GM23338 (cell line): Measurements from ENCODE around the gene GRIN2C. TPM values are rescaled to one million over a fixed set of nuclear protein-coding genes. Genes with fewer than 3 reads are reported as not detected.

Source experiments
- CREB1 ChIP-seq: fragments of 250-450 bp; sonication (Bioruptor Pico); IDR thresholded peaks from 2 replicates; pipeline ENCODE4 v1.5.0; 2020; ENCODE audit warnings: low read depth, mild to moderate bottlenecking, moderate library complexity
- ETS1 ChIP-seq: IDR thresholded peaks from 2 replicates; pipeline ENCODE4 v1.6.1; 2016; ENCODE audit warnings: antibody characterized with exemption
- EZH2 ChIP-seq: fragments of 200-600 bp; sonication (generic); IDR thresholded peaks from one replicate; pipeline ENCODE4 v1.8.0; 2017; ENCODE audit warnings: antibody characterized with exemption, mild to moderate bottlenecking, low read depth; ENCODE audit not compliant: unreplicated experiment
- NANOG ChIP-seq: IDR thresholded peaks from 2 replicates; pipeline ENCODE4 v1.6.1; 2016; ENCODE audit warnings: antibody characterized with exemption, borderline replicate concordance
- REST ChIP-seq: IDR thresholded peaks from one replicate; pipeline ENCODE4 v1.6.1; 2018; ENCODE audit warnings: antibody characterized with exemption; ENCODE audit not compliant: unreplicated experiment
- STAT1 ChIP-seq: IDR thresholded peaks from one replicate; pipeline ENCODE4 v1.6.1; 2016; ENCODE audit warnings: antibody characterized with exemption; ENCODE audit not compliant: unreplicated experiment
- ZNF462 ChIP-seq: fragments of 250-450 bp; sonication (Bioruptor Pico); IDR thresholded peaks from 2 replicates; pipeline ENCODE4 v1.5.0; 2020; ENCODE audit warnings: mild to moderate bottlenecking, moderate library complexity
- polyA plus RNA-seq: library from polyadenylated mRNA; unstranded; fragments of >200 nt; fragmentation: Nextera tagmentation; extraction: Ambion mirVana; gene quantifications from 2 replicates; pipeline ENCODE4 v1.2.1, GENCODE V29; 2016
- total RNA-seq: library from RNA; depleted of rRNA; stranded (reverse); fragments of >200 nt; shearing (Covaris generic); gene quantifications from 2 replicates; pipeline ENCODE4 v1.2.3, GENCODE V29; 2014

Gene GRIN2C
- total and polyA plus RNA-seq, 2 experiments from 2014 or later = 0.10 to 0.19 TPM

GRCh38 chr17:74848656-74849399, 10.9 kb downstream of the GRIN2C start (continued):
- no peak for TF ChIP-seq ZNF462 (CRISPR knock-in tag)
- TF ChIP-seq NANOG = no peak
- TF ChIP-seq EZH2 = no peak
- TF ChIP-seq ETS1 = no peak
- TF ChIP-seq STAT1 = no peak
- no peak for TF ChIP-seq CREB1
- TF ChIP-seq REST = no peak
